ENCODE results near the gene ARHGEF2. TPM values are rescaled to one million over a fixed set of nuclear protein-coding genes. Genes with fewer than 3 reads are reported as not detected.

Gene ARHGEF2
- total and polyA plus RNA-seq, 2 of the 13 experiments (the other 11 are each of a cell fraction or from before 2014, with no cell fraction given): 16.1 to 32.1 TPM

DNA sequence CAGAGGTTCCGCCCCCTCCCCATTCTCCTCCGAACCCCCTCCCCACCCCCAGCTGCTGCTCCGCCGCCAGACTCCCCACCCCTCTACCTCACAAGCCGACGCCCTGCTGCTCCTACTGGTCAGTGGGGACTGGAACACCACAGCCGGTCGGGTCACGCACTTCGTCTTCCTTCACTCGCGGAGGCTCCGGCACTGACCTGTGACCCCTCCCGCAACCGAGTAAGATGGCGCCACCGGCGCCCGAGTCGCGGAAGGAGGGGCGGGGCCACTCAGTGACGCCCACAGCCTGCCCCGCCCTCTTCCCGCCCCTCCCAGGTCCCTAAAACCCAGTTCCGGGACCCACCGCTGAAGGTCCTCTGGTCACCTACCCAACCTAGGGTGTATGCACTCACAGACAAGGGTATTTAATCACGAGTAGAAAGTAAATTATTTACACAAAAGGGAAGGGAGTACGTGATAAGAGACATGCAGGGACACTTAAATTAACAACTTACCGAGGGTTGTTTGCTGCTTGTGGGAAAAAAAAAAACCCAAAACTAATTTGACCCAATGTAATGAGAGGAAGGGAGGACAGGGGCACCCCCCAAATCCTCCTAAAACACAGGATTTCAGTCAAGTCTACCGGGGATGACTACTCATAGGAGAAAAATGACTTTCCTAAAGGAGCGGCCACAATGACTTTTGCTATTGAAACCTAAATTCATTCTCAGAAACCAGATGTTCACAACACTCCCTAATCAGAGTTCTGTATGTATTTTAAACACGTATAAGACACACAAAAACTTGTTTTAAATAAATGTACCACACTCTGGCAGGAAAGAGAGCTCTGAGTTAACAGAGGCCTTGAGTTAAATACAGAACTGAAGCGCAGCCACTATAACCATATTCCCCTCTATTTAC, 66.9 kb downstream of the ARHGEF2 start, which contains the start of gene RIT1 (continued):
- TF ChIP-seq, protein P1, sequence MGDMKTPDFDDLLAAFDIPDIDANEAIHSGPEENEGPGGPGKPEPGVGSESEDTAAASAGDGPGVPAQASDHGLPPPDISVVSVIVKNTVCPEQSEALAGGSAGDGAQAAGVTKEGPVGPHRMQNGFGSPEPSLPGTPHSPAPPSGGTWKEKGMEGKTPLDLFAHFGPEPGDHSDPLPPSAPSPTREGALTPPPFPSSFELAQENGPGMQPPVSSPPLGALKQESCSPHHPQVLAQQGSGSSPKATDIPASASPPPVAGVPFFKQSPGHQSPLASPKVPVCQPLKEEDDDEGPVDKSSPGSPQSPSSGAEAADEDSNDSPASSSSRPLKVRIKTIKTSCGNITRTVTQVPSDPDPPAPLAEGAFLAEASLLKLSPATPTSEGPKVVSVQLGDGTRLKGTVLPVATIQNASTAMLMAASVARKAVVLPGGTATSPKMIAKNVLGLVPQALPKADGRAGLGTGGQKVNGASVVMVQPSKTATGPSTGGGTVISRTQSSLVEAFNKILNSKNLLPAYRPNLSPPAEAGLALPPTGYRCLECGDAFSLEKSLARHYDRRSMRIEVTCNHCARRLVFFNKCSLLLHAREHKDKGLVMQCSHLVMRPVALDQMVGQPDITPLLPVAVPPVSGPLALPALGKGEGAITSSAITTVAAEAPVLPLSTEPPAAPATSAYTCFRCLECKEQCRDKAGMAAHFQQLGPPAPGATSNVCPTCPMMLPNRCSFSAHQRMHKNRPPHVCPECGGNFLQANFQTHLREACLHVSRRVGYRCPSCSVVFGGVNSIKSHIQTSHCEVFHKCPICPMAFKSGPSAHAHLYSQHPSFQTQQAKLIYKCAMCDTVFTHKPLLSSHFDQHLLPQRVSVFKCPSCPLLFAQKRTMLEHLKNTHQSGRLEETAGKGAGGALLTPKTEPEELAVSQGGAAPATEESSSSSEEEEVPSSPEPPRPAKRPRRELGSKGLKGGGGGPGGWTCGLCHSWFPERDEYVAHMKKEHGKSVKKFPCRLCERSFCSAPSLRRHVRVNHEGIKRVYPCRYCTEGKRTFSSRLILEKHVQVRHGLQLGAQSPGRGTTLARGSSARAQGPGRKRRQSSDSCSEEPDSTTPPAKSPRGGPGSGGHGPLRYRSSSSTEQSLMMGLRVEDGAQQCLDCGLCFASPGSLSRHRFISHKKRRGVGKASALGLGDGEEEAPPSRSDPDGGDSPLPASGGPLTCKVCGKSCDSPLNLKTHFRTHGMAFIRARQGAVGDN (CRISPR knock-in tag; IDR thresholded peaks at IDR 0.05): peak; percentile 71
- TF ChIP-seq AKAP8 (CRISPR knock-in tag; IDR thresholded peaks at IDR 0.05) (no peak), ZNF124 (CRISPR knock-in tag; IDR thresholded peaks at IDR 0.05) (no peak), POLR2G (IDR thresholded peaks at IDR 0.05; ENCODE audit: low read depth, low read length) (peak; percentile 80), CBX2 (IDR thresholded peaks at IDR 0.05; ENCODE audit: low read depth, low read length) (no peak), CBX2 (CRISPR knock-in tag; IDR thresholded peaks at IDR 0.05; ENCODE audit: low read depth) (no peak), ZNF660 (CRISPR knock-in tag; IDR thresholded peaks at IDR 0.05; ENCODE audit: borderline replicate concordance, low read depth) (no peak), ZNF616 (CRISPR knock-in tag; IDR thresholded peaks at IDR 0.05; ENCODE audit: low read depth) (no peak), BCL6 (CRISPR knock-in tag; IDR thresholded peaks at IDR 0.05) (no peak), ZFYVE20 (CRISPR knock-in tag; IDR thresholded peaks at IDR 0.05; ENCODE audit: borderline replicate concordance, low read depth) (no peak), ATF7-NPFF (CRISPR knock-in tag; IDR thresholded peaks at IDR 0.05; ENCODE audit: low read depth) (no peak), THAP11 (CRISPR knock-in tag; IDR thresholded peaks at IDR 0.05) (peak; percentile 55), ZNF296 (CRISPR knock-in tag; conservative IDR thresholded peaks at IDR 0.05) (no peak), HNRNPUL1 (IDR thresholded peaks at IDR 0.05; ENCODE audit: low read depth, low read length) (no peak), ZNF446 (CRISPR knock-in tag; IDR thresholded peaks at IDR 0.05) (no peak)
- TF ChIP-seq, protein P2, sequence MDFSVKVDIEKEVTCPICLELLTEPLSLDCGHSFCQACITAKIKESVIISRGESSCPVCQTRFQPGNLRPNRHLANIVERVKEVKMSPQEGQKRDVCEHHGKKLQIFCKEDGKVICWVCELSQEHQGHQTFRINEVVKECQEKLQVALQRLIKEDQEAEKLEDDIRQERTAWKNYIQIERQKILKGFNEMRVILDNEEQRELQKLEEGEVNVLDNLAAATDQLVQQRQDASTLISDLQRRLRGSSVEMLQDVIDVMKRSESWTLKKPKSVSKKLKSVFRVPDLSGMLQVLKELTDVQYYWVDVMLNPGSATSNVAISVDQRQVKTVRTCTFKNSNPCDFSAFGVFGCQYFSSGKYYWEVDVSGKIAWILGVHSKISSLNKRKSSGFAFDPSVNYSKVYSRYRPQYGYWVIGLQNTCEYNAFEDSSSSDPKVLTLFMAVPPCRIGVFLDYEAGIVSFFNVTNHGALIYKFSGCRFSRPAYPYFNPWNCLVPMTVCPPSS (IDR thresholded peaks at IDR 0.05): no peak
- TF ChIP-seq, protein P3, sequence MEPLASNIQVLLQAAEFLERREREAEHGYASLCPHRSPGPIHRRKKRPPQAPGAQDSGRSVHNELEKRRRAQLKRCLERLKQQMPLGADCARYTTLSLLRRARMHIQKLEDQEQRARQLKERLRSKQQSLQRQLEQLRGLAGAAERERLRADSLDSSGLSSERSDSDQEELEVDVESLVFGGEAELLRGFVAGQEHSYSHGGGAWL (CRISPR knock-in tag; IDR thresholded peaks at IDR 0.05): no peak
- TF ChIP-seq, protein P4, sequence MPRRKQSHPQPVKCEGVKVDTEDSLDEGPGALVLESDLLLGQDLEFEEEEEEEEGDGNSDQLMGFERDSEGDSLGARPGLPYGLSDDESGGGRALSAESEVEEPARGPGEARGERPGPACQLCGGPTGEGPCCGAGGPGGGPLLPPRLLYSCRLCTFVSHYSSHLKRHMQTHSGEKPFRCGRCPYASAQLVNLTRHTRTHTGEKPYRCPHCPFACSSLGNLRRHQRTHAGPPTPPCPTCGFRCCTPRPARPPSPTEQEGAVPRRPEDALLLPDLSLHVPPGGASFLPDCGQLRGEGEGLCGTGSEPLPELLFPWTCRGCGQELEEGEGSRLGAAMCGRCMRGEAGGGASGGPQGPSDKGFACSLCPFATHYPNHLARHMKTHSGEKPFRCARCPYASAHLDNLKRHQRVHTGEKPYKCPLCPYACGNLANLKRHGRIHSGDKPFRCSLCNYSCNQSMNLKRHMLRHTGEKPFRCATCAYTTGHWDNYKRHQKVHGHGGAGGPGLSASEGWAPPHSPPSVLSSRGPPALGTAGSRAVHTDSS (CRISPR knock-in tag; conservative IDR thresholded peaks at IDR 0.05): no peak
- TF ChIP-seq, protein P5, sequence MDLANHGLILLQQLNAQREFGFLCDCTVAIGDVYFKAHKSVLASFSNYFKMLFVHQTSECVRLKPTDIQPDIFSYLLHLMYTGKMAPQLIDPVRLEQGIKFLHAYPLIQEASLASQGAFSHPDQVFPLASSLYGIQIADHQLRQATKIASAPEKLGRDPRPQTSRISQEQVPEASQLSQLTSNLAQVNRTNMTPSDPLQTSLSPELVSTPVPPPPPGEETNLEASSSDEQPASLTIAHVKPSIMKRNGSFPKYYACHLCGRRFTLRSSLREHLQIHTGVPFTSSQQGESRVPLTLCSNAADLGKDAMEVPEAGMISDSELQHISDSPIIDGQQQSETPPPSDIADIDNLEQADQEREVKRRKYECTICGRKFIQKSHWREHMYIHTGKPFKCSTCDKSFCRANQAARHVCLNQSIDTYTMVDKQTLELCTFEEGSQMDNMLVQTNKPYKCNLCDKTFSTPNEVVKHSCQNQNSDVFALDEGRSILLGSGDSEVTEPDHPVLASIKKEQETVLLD (CRISPR knock-in tag; IDR thresholded peaks at IDR 0.05; ENCODE audit: low read depth): peak; percentile 70

All from HepG2 (cell line).